ENCODE measurements around the gene ESRRG. TPM values are rescaled to one million over a fixed set of nuclear protein-coding genes. Genes with fewer than 3 reads are reported as not detected.
"Not testable (repeated sequence)": the region's sequence is repeated elsewhere in the genome, so short reads cannot be mapped to it uniquely, and the experiment has no call there.

ESRRG gene
- total RNA-seq, 1 donor from 2014 or later, result not detected

GRCh38 chr1:216731562-216731961 lies 8.3 kb upstream of the ESRRG start:
- H3K27ac Mint-ChIP-seq, result no peak overlapping the region
- H3K36me3 Mint-ChIP-seq (ENCODE audit: low read depth), result no peaks in the 10 kb centered on the region
- DNase-seq (ENCODE audit: low spot score), result no peak
- no peaks in the 10 kb centered on the region for H3K27me3 Mint-ChIP-seq (ENCODE audit: low read depth)
- H3K4me1 Mint-ChIP-seq (ENCODE audit: low read depth), result no peaks in the 10 kb centered on the region
- H3K9me3 Mint-ChIP-seq, result no peaks in the 10 kb centered on the region
- H3K4me3 Mint-ChIP-seq (ENCODE audit: low read depth), result no peak overlapping the region
- intact Hi-C loops (cut with micrococcal nuclease), result no loop called here

GRCh38 chr1:216726435-216726834 lies 3.2 kb upstream of the ESRRG start:
- Mint-ChIP-seq H3K27me3 (ENCODE audit: low read depth) (peaks cover 12% of the 10 kb centered on the region), H3K4me1 (ENCODE audit: low read depth) (no peaks in the 10 kb centered on the region), H3K36me3 (ENCODE audit: low read depth) (no peaks in the 10 kb centered on the region), H3K27ac (no peak overlapping the region), H3K9me3 (no peaks in the 10 kb centered on the region), H3K4me3 (ENCODE audit: low read depth) (no peak overlapping the region)
- intact Hi-C loops (cut with micrococcal nuclease), result no loop called here
- no peak for DNase-seq (ENCODE audit: low spot score)

- intact Hi-C loops (cut with micrococcal nuclease), result no loop called here
- Mint-ChIP-seq H3K4me3 (ENCODE audit: low read depth) (no peak overlapping the region), H3K4me1 (ENCODE audit: low read depth) (no peaks in the 10 kb centered on the region), H3K9me3 (no peaks in the 10 kb centered on the region), H3K36me3 (ENCODE audit: low read depth) (no peaks in the 10 kb centered on the region), H3K27me3 (ENCODE audit: low read depth) (peaks cover 12% of the 10 kb centered on the region), H3K27ac (no peak overlapping the region)
- no peak for DNase-seq (ENCODE audit: low spot score)
Measured at GRCh38 chr1:216722821-216723220, 408 bp downstream of the ESRRG start.

- Mint-ChIP-seq H3K27me3 (ENCODE audit: low read depth) (peaks cover 12% of the 10 kb centered on the region), H3K4me1 (ENCODE audit: low read depth) (no peaks in the 10 kb centered on the region), H3K36me3 (ENCODE audit: low read depth) (no peaks in the 10 kb centered on the region), H3K4me3 (ENCODE audit: low read depth) (no peak overlapping the region), H3K9me3 (no peaks in the 10 kb centered on the region), H3K27ac (no peak overlapping the region)
- no peak for DNase-seq (ENCODE audit: low spot score)
- intact Hi-C loops (cut with micrococcal nuclease), result no loop called here
Measured at GRCh38 chr1:216721863-216722262, 1.4 kb downstream of the ESRRG start.

GRCh38 chr1:216721062-216721461 lies 2.2 kb downstream of the ESRRG start:
- peaks cover 12% of the 10 kb centered on the region for H3K27me3 Mint-ChIP-seq (ENCODE audit: low read depth)
- no peaks in the 10 kb centered on the region for H3K36me3 Mint-ChIP-seq (ENCODE audit: low read depth)
- no peak overlapping the region for H3K4me3 Mint-ChIP-seq (ENCODE audit: low read depth)
- DNase-seq (ENCODE audit: low spot score), result no peak
- intact Hi-C loops (cut with micrococcal nuclease), result no loop called here
- no peaks in the 10 kb centered on the region for H3K9me3 Mint-ChIP-seq
- H3K27ac Mint-ChIP-seq, result no peak overlapping the region
- H3K4me1 Mint-ChIP-seq (ENCODE audit: low read depth), result no peaks in the 10 kb centered on the region

GRCh38 chr1:216711712-216712111 lies 11.5 kb downstream of the ESRRG start:
- intact Hi-C loops (cut with micrococcal nuclease), result loop anchor here (10.0 kb wide), 1 partner anchor 607 kb away; no protein-coding TSS in a partner anchor
- H3K9me3 Mint-ChIP-seq, result no peaks in the 10 kb centered on the region
- H3K27ac Mint-ChIP-seq, result no peak overlapping the region
- H3K27me3 Mint-ChIP-seq (ENCODE audit: low read depth), result no peaks in the 10 kb centered on the region
- H3K4me3 Mint-ChIP-seq (ENCODE audit: low read depth), result no peak overlapping the region
- no peaks in the 10 kb centered on the region for H3K36me3 Mint-ChIP-seq (ENCODE audit: low read depth)
- no peak for DNase-seq (ENCODE audit: low spot score)
- no peaks in the 10 kb centered on the region for H3K4me1 Mint-ChIP-seq (ENCODE audit: low read depth)

GRCh38 chr1:216710598-216711333 lies 12.5 kb downstream of the ESRRG start:
- H3K36me3 Mint-ChIP-seq (ENCODE audit: low read depth), result no peaks in the 10 kb centered on the region
- intact Hi-C loops (cut with micrococcal nuclease), result loop anchor here (10.0 kb wide), 1 partner anchor 606 kb away; no protein-coding TSS in a partner anchor
- no peaks in the 10 kb centered on the region for H3K4me1 Mint-ChIP-seq (ENCODE audit: low read depth)
- no peak for DNase-seq (ENCODE audit: low spot score)
- no peaks in the 10 kb centered on the region for H3K27me3 Mint-ChIP-seq (ENCODE audit: low read depth)
- H3K4me3 Mint-ChIP-seq (ENCODE audit: low read depth), result no peak overlapping the region
- H3K9me3 Mint-ChIP-seq, result no peaks in the 10 kb centered on the region
- no peak overlapping the region for H3K27ac Mint-ChIP-seq

- H3K27ac Mint-ChIP-seq, result no peak overlapping the region
- intact Hi-C loops (cut with micrococcal nuclease), result loop anchor here (10.0 kb wide), 1 partner anchor 605 kb away; no protein-coding TSS in a partner anchor
- no peaks in the 10 kb centered on the region for H3K9me3 Mint-ChIP-seq
- H3K4me1 Mint-ChIP-seq (ENCODE audit: low read depth), result no peaks in the 10 kb centered on the region
- no peak overlapping the region for H3K4me3 Mint-ChIP-seq (ENCODE audit: low read depth)
- no peaks in the 10 kb centered on the region for H3K27me3 Mint-ChIP-seq (ENCODE audit: low read depth)
- H3K36me3 Mint-ChIP-seq (ENCODE audit: low read depth), result no peaks in the 10 kb centered on the region
- no peak for DNase-seq (ENCODE audit: low spot score)
Measured at GRCh38 chr1:216710055-216710454, 13.2 kb downstream of the ESRRG start.

- Mint-ChIP-seq H3K27ac (no peak overlapping the region), H3K9me3 (no peaks in the 10 kb centered on the region), H3K4me3 (ENCODE audit: low read depth) (no peak overlapping the region), H3K4me1 (ENCODE audit: low read depth) (no peaks in the 10 kb centered on the region), H3K27me3 (ENCODE audit: low read depth) (no peaks in the 10 kb centered on the region), H3K36me3 (ENCODE audit: low read depth) (no peaks in the 10 kb centered on the region)
- DNase-seq (ENCODE audit: low spot score), result no peak
- intact Hi-C loops (cut with micrococcal nuclease), result no loop called here
Measured at GRCh38 chr1:216705676-216706075, 17.6 kb downstream of the ESRRG start.

GRCh38 chr1:216704065-216704464 lies 19.2 kb downstream of the ESRRG start:
- H3K36me3 Mint-ChIP-seq (ENCODE audit: low read depth); H3K4me1 Mint-ChIP-seq (ENCODE audit: low read depth); intact Hi-C loops (cut with micrococcal nuclease); H3K27me3 Mint-ChIP-seq (ENCODE audit: low read depth); H3K27ac Mint-ChIP-seq; H3K4me3 Mint-ChIP-seq (ENCODE audit: low read depth); H3K9me3 Mint-ChIP-seq; DNase-seq (ENCODE audit: low spot score): not testable (repeated sequence)

GRCh38 chr1:216702170-216702569 lies 21.1 kb downstream of the ESRRG start:
- no peak overlapping the region for H3K27ac Mint-ChIP-seq
- H3K4me1 Mint-ChIP-seq (ENCODE audit: low read depth), result no peaks in the 10 kb centered on the region
- no peaks in the 10 kb centered on the region for H3K27me3 Mint-ChIP-seq (ENCODE audit: low read depth)
- H3K9me3 Mint-ChIP-seq, result peaks cover 4% of the 10 kb centered on the region
- DNase-seq (ENCODE audit: low spot score), result no peak
- intact Hi-C loops (cut with micrococcal nuclease), result no loop called here
- no peaks in the 10 kb centered on the region for H3K36me3 Mint-ChIP-seq (ENCODE audit: low read depth)
- no peak overlapping the region for H3K4me3 Mint-ChIP-seq (ENCODE audit: low read depth)

GRCh38 chr1:216700779-216701178 lies 22.4 kb downstream of the ESRRG start:
- Mint-ChIP-seq H3K9me3 (peaks cover 4% of the 10 kb centered on the region), H3K4me1 (ENCODE audit: low read depth) (no peaks in the 10 kb centered on the region), H3K27me3 (ENCODE audit: low read depth) (no peaks in the 10 kb centered on the region), H3K4me3 (ENCODE audit: low read depth) (no peak overlapping the region), H3K36me3 (ENCODE audit: low read depth) (no peaks in the 10 kb centered on the region), H3K27ac (no peak overlapping the region)
- intact Hi-C loops (cut with micrococcal nuclease), result no loop called here
- no peak for DNase-seq (ENCODE audit: low spot score)

GRCh38 chr1:216691710-216692109 lies 31.5 kb downstream of the ESRRG start:
- intact Hi-C loops (cut with micrococcal nuclease), result no loop called here

More at GRCh38 chr1:216691710-216692109, 31.5 kb downstream of the ESRRG start:
- Mint-ChIP-seq H3K27ac (no peak overlapping the region), H3K4me3 (ENCODE audit: low read depth) (no peak overlapping the region), H3K9me3 (no peaks in the 10 kb centered on the region), H3K36me3 (ENCODE audit: low read depth) (no peaks in the 10 kb centered on the region), H3K4me1 (ENCODE audit: low read depth) (no peaks in the 10 kb centered on the region), H3K27me3 (ENCODE audit: low read depth) (no peaks in the 10 kb centered on the region)
- no peak for DNase-seq (ENCODE audit: low spot score)
